Activated naive CD8-positive, alpha-beta T cell treated with anti-CD3 and anti-CD28 coated beads for 36 hours (primary cell): ENCODE results near the gene POLR3E. TPM values are rescaled to one million over a fixed set of nuclear protein-coding genes. Genes with fewer than 3 reads are reported as not detected.

Experiments
- total RNA-seq, 2 experiments: library from RNA; stranded (reverse); gene quantifications; one replicate each; pipeline ENCODE4 v1.2.3, GENCODE V29; 2021

The POLR3E gene
- total RNA-seq, 2 experiments from 2014 or later: 94.3 to 95.8 TPM

Other genes starting within 250 kb of the POLR3E start
- gene VWA3A, start 204.9 kb upstream of the POLR3E start, total RNA-seq: under 1 TPM in 1 of 2 experiments, not detected in 1; 0.22 TPM
- not detected for gene SDR42E2, start 134.9 kb upstream of the POLR3E start, total RNA-seq
- 10 to 100 TPM; 28.9 to 32.5 TPM for gene EEF2K, start 91.1 kb upstream of the POLR3E start, total RNA-seq
- 10 to 100 TPM; 31.6 to 34.7 TPM for gene CDR2, start 77.2 kb downstream of the POLR3E start, total RNA-seq
- gene NPIPB5, start 213.5 kb downstream of the POLR3E start, total RNA-seq: 100 to 1,000 TPM in 1 of 2 experiments, 10 to 100 TPM in 1; 98.1 to 112 TPM